ENCODE measurements around the gene PGLYRP4.

PGLYRP4 gene

GRCh38 chr1:153392258-153392657 is 43.6 kb upstream of the PGLYRP4 start:
- H3K27me3 ChIP-seq (replicated peaks; ENCODE audit: insufficient read depth, low read length): peaks cover 18% of the 10 kb centered on the region

GRCh38 chr1:153390938-153391710 is 42.5 kb upstream of the PGLYRP4 start, which contains the start of gene S100A8:
S100A8 (minus strand) TSS chr1:153391073; CDS start chr1:153390535, 538 bp downstream.
- no peak within 1 kb of the TSS for H2AFZ ChIP-seq (ENCODE audit: low read length)
- H3K79me2 ChIP-seq (ENCODE audit: low read length): no peaks in the 10 kb centered on the region
- no peaks in the 10 kb centered on the region for H3F3A ChIP-seq (ENCODE audit: insufficient read depth, low read length)
- no peaks in the 10 kb centered on the region for H4K20me1 ChIP-seq (ENCODE audit: insufficient read depth, low read length)
- no peaks in the 10 kb centered on the region for H3K9me3 ChIP-seq (replicated peaks; ENCODE audit: insufficient read depth, low read length)
- TF ChIP-seq EZH2phosphoT487 (IDR thresholded peaks at IDR 0.05; ENCODE audit: low read length) (no peak), CTCF (IDR thresholded peaks at IDR 0.05; ENCODE audit: low read length) (no peak), EZH2 (optimal IDR thresholded peaks at IDR 0.05; ENCODE audit: low read depth, low read length) (no peak)
- no peaks in the 10 kb centered on the region for H3K4me1 ChIP-seq (ENCODE audit: low read length)
- no peak within 1 kb of the TSS for H3K4me3 ChIP-seq (ENCODE audit: low read length)
- no peaks in the 10 kb centered on the region for H3K9me2 ChIP-seq (replicated peaks; ENCODE audit: insufficient read depth, low read length)
- no peak within 1 kb of the TSS for H3K27ac ChIP-seq (ENCODE audit: low read length)
- H3K27me3 ChIP-seq (replicated peaks; ENCODE audit: insufficient read depth, low read length): peaks cover 16% of the 10 kb centered on the region
- H3K9ac ChIP-seq (ENCODE audit: low read length): no peak within 1 kb of the TSS
- no peak for DNase-seq
- H3K4me2 ChIP-seq (ENCODE audit: low read depth, low read length): no peak within 1 kb of the TSS
- no peaks in the 10 kb centered on the region for H3K36me3 ChIP-seq (replicated peaks; ENCODE audit: insufficient read depth, low read length)

More at GRCh38 chr1:153392258-153392657, 43.6 kb upstream of the PGLYRP4 start:
- Histone ChIP-seq H3K27ac (ENCODE audit: low read length) (no peak overlapping the region), H3K4me2 (ENCODE audit: low read depth, low read length) (no peak overlapping the region), H3K9ac (ENCODE audit: low read length) (no peak overlapping the region), H3K36me3 (replicated peaks; ENCODE audit: insufficient read depth, low read length) (no peaks in the 10 kb centered on the region), H2AFZ (ENCODE audit: low read length) (no peak overlapping the region), H4K20me1 (ENCODE audit: insufficient read depth, low read length) (no peaks in the 10 kb centered on the region), H3F3A (ENCODE audit: insufficient read depth, low read length) (no peaks in the 10 kb centered on the region), H3K4me1 (ENCODE audit: low read length) (no peaks in the 10 kb centered on the region), H3K79me2 (ENCODE audit: low read length) (no peaks in the 10 kb centered on the region), H3K9me3 (replicated peaks; ENCODE audit: insufficient read depth, low read length) (no peaks in the 10 kb centered on the region), H3K9me2 (replicated peaks; ENCODE audit: insufficient read depth, low read length) (no peaks in the 10 kb centered on the region), H3K4me3 (ENCODE audit: low read length) (no peak overlapping the region)
- DNase-seq: no peak
- TF ChIP-seq CTCF (IDR thresholded peaks at IDR 0.05; ENCODE audit: low read length): no peak
- TF ChIP-seq EZH2 (optimal IDR thresholded peaks at IDR 0.05; ENCODE audit: low read depth, low read length): no peak
- TF ChIP-seq EZH2phosphoT487 (IDR thresholded peaks at IDR 0.05; ENCODE audit: low read length): no peak

GRCh38 chr1:153389973-153390879 is 41.6 kb upstream of the PGLYRP4 start:
- Histone ChIP-seq H3K4me1 (ENCODE audit: low read length) (no peaks in the 10 kb centered on the region), H3K9me3 (replicated peaks; ENCODE audit: insufficient read depth, low read length) (no peaks in the 10 kb centered on the region), H4K20me1 (ENCODE audit: insufficient read depth, low read length) (no peaks in the 10 kb centered on the region), H3K9me2 (replicated peaks; ENCODE audit: insufficient read depth, low read length) (no peaks in the 10 kb centered on the region), H3K9ac (ENCODE audit: low read length) (no peak overlapping the region), H3F3A (ENCODE audit: insufficient read depth, low read length) (no peaks in the 10 kb centered on the region), H3K36me3 (replicated peaks; ENCODE audit: insufficient read depth, low read length) (no peaks in the 10 kb centered on the region), H3K79me2 (ENCODE audit: low read length) (no peaks in the 10 kb centered on the region), H3K27me3 (replicated peaks; ENCODE audit: insufficient read depth, low read length) (0 out of 2 replicates have a peak, but pooled peaks cover 8% of the 10 kb centered on the region), H3K4me3 (ENCODE audit: low read length) (no peak overlapping the region), H2AFZ (ENCODE audit: low read length) (no peak overlapping the region), H3K27ac (ENCODE audit: low read length) (no peak overlapping the region), H3K4me2 (ENCODE audit: low read depth, low read length) (no peak overlapping the region)
- no peak for TF ChIP-seq EZH2 (optimal IDR thresholded peaks at IDR 0.05; ENCODE audit: low read depth, low read length)
- TF ChIP-seq EZH2phosphoT487 (IDR thresholded peaks at IDR 0.05; ENCODE audit: low read length): no peak
- no peak for TF ChIP-seq CTCF (IDR thresholded peaks at IDR 0.05; ENCODE audit: low read length)
- DNase-seq: no peak
